Gastrocnemius medialis (tissue), 4 donors: Measurements from ENCODE around the gene XXYLT1. TPM values are rescaled to one million over a fixed set of nuclear protein-coding genes. Genes with fewer than 3 reads are reported as not detected.

Experiments used
- ATAC-seq, 2 donors: fragments of 150-250 bp; one replicate each; pipeline ENCODE4 v1.9.1; 2016
- DNase-seq, 2 donors: peaks; one replicate each; pipeline ENCODE4 v3.0.0-alpha.2; 2019
- H3K27ac ChIP-seq, 4 donors: fragments of 200-600 bp; sonication (generic); 1 replicate in 1 of 4; 2 replicates in 3 of 4; pipeline ENCODE4 v1.5.1; 2016 to 2018; ENCODE audit warnings: mild to moderate bottlenecking in 2 of 4, moderate library complexity in 1 of 4
- H3K27me3 ChIP-seq, 3 donors: fragments of 200-600 bp; sonication (generic) in 2 of 3; 1 replicate in 1 of 3; 2 replicates in 2 of 3; pipeline versions ENCODE4 v1.5.1 to v1.6.0; 2016 to 2019; ENCODE audit warnings: mild to moderate bottlenecking in 1 of 3, moderate library complexity in 1 of 3
- H3K36me3 ChIP-seq, 2 donors: fragments of 200-600 bp; sonication (generic) in 1 of 2; one replicate each; pipeline ENCODE4 v1.5.1; 2017 to 2018
- H3K4me1 ChIP-seq, 2 donors: fragments of 200-600 bp; sonication (generic) in 1 of 2; one replicate each; pipeline ENCODE4 v1.5.1; 2016 to 2017; ENCODE audit warnings: mild to moderate bottlenecking in 2 of 2
- H3K4me3 ChIP-seq, 4 donors: fragments of 200-600 bp; sonication (generic) in 3 of 4; 1 replicate in 1 of 4; 2 replicates in 3 of 4; pipeline ENCODE4 v1.5.1; 2016 to 2019; ENCODE audit warnings: mild to moderate bottlenecking in 2 of 4
- H3K9me3 ChIP-seq, 3 donors: fragments of 200-600 bp; sonication (generic) in 2 of 3; 1 replicate in 1 of 3; 2 replicates in 2 of 3; pipeline ENCODE4 v1.5.1; 2016 to 2019
- CTCF ChIP-seq, 5 experiments: fragments of 450-650 bp in 3 of 5; fragments of 200-600 bp in 2 of 5; sonication (generic) in 2 of 5; IDR thresholded peaks in 4 of 5; conservative IDR thresholded peaks in 1 of 5; 1 replicate in 4 of 5; 2 replicates in 1 of 5; pipeline ENCODE4 v1.5.1; 2016 to 2019; ENCODE audit warnings: antibody characterized with exemption in 5 of 5, mild to moderate bottlenecking in 3 of 5, moderate library complexity in 3 of 5
- POLR2A ChIP-seq, 2 donors: fragments of 450-650 bp; IDR thresholded peaks; one replicate each; pipeline ENCODE4 v1.6.1; 2017; ENCODE audit warnings: antibody characterized with exemption in 2 of 2, mild to moderate bottlenecking in 2 of 2, moderate library complexity in 2 of 2
- in situ Hi-C, 4 donors: fragments of 200-750 bp; cut with MboI; loops; one replicate each; pipeline versions ENCODE4 v1.15.0 to v1.8.0; 2017; ENCODE audit warnings: low sequenced_read_pairs in 4 of 4
- intact Hi-C: fragments of 100-400 bp; cut with DNase I; formaldehyde crosslinking; loops from one replicate; pipeline ENCODE4 v1.15.1; 2023; ENCODE audit warnings: low total_unique reads
- total RNA-seq, 4 donors: library from RNA; depleted of rRNA; stranded (reverse); fragments of >200 nt; gene quantifications; one replicate each; pipeline versions ENCODE4 v1.1.0 to v1.2.3, GENCODE V29; 2016

XXYLT1 gene
- total RNA-seq, 4 donors from 2014 or later: 0.87 to 3.1 (median 1.3) TPM

- no peak overlapping the region for H3K27ac ChIP-seq
- intact Hi-C loops: no loop called here
- DNase-seq (no peak), ATAC-seq (no peak)
- TF ChIP-seq CTCF (IDR thresholded peaks at IDR 0.05 in 4 of 5, conservative IDR thresholded peaks at IDR 0.05 in 1 of 5): no peak
- no peak for TF ChIP-seq POLR2A (IDR thresholded peaks at IDR 0.05)
- no peaks in the 10 kb centered on the region for H3K4me1 ChIP-seq
- H3K4me3 ChIP-seq: no peak overlapping the region
- in situ Hi-C loops: loop anchor here in 1 of 4 donors (25.0 kb wide), 1 partner anchor 383 kb away; no protein-coding TSS in a partner anchor
- no peaks in the 10 kb centered on the region for H3K36me3 ChIP-seq
- no peaks in the 10 kb centered on the region for H3K9me3 ChIP-seq
- H3K27me3 ChIP-seq: no peaks in the 10 kb centered on the region
These were observed 141.8 kb downstream of the XXYLT1 start for GRCh38 chr3:195129072-195129643.

- Histone ChIP-seq H3K9me3 (no peaks in the 10 kb centered on the region), H3K4me1 (no peaks in the 10 kb centered on the region), H3K27ac (no peak overlapping the region), H3K36me3 (no peaks in the 10 kb centered on the region), H3K4me3 (no peak overlapping the region), H3K27me3 (no peaks in the 10 kb centered on the region)
- in situ Hi-C loops: loop anchor here in 1 of 4 donors (25.0 kb wide), 1 partner anchor 384 kb away; no protein-coding TSS in a partner anchor
- intact Hi-C loops: no loop called here
- no peak for DNase-seq
- no peak for ATAC-seq
- TF ChIP-seq POLR2A (IDR thresholded peaks at IDR 0.05) (no peak), CTCF (IDR thresholded peaks at IDR 0.05 in 4 of 5, conservative IDR thresholded peaks at IDR 0.05 in 1 of 5) (no peak)
These were observed 142.5 kb downstream of the XXYLT1 start for GRCh38 chr3:195128255-195129071.

- no peaks in the 10 kb centered on the region for H3K27me3 ChIP-seq
- TF ChIP-seq CTCF (IDR thresholded peaks at IDR 0.05 in 4 of 5, conservative IDR thresholded peaks at IDR 0.05 in 1 of 5) (no peak), POLR2A (IDR thresholded peaks at IDR 0.05) (no peak)
- no peaks in the 10 kb centered on the region for H3K36me3 ChIP-seq
- ATAC-seq: no peak
- H3K4me1 ChIP-seq: no peaks in the 10 kb centered on the region
- no peak overlapping the region for H3K27ac ChIP-seq
- H3K9me3 ChIP-seq: no peaks in the 10 kb centered on the region
- in situ Hi-C loops: loop anchor here in 1 of 4 donors (25.0 kb wide), 1 partner anchor 386 kb away; no protein-coding TSS in a partner anchor
- intact Hi-C loops: no loop called here
- no peak for DNase-seq
- H3K4me3 ChIP-seq: no peak overlapping the region
These were observed 144.8 kb downstream of the XXYLT1 start for GRCh38 chr3:195126056-195126605.

- Histone ChIP-seq H3K9me3 (no peaks in the 10 kb centered on the region), H3K4me1 (no peaks in the 10 kb centered on the region), H3K4me3 (no peak overlapping the region), H3K27me3 (no peaks in the 10 kb centered on the region), H3K36me3 (no peaks in the 10 kb centered on the region), H3K27ac (no peak overlapping the region)
- TF ChIP-seq CTCF (IDR thresholded peaks at IDR 0.05 in 4 of 5, conservative IDR thresholded peaks at IDR 0.05 in 1 of 5): no peak
- TF ChIP-seq POLR2A (IDR thresholded peaks at IDR 0.05): no peak
- in situ Hi-C loops (loop anchor here in 1 of 4 donors (25.0 kb wide), 1 partner anchor 387 kb away; no protein-coding TSS in a partner anchor), intact Hi-C loops (no loop called here)
- no peak for ATAC-seq
- DNase-seq: no peak
These were observed 145.3 kb downstream of the XXYLT1 start for GRCh38 chr3:195125646-195126045.
